Measurements from ENCODE around the gene GAS6. TPM values are rescaled to one million over a fixed set of nuclear protein-coding genes. Genes with fewer than 3 reads are reported as not detected.

Gene GAS6
- polyA plus RNA-seq, 4 donors, result 42.7 to 136 (median 86.0) TPM

DNA sequence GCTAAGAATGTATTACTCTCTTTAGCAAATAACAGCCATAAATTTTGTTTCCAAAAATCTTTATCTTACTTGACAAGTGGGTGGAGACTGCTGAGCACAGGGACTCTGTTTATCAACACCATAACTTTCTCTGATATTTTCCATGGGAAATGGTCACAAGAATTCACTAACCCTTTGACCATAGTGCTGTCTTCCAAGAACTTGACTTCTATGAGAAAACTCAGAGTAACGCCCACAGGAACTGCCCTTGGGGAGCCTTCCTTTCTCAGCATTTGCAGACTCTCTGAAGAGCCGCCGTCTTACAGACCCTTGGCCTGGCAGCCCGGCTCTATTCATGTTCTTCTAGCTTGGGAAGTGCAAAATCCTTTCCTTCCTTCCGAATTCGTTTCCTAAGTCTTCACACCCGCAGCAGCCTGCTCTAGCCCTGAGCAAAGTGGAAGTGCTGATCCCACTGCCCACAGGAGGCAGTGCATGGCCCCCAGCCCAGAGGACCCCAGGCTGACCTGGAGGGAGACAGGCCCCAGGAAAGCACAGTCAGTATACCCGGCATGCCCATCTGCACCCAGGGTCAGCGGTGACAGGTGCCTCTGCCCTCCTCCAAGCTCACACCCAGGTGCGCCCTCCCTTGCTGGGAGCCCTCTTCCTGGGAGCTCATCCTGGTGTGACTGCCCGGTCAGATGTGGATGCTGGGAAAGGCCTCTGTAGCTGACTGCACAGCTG is 10.2 kb downstream of the GAS6 start:
- Histone ChIP-seq H3K27me3 (ENCODE audit: control insufficient read depth in 3 of 3, insufficient read depth in 3 of 3, low read length in 3 of 3) (no peaks in the 10 kb centered on the region), H3K4me1 (ENCODE audit: control insufficient read depth in 3 of 3, insufficient read depth in 2 of 3, low read depth in 1 of 3, low read length in 2 of 3) (peaks cover 19 to 50% (median 29%) of the 10 kb centered on the region in 3 donors), H3K4me3 (ENCODE audit: low read depth in 1 of 3, low read length in 3 of 3) (no peak overlapping the region), H3K36me3 (ENCODE audit: control insufficient read depth in 3 of 3, insufficient read depth in 2 of 3, low read depth in 1 of 3, low read length in 3 of 3) (peaks cover 0 to 25% (median 0%) of the 10 kb centered on the region in 3 donors), H3K27ac (ENCODE audit: low read depth in 1 of 3, low read length in 2 of 3) (peak overlapping the region in 2 of 3 donors; percentile 24 to 25), H3K9me3 (ENCODE audit: control insufficient read depth in 2 of 2, insufficient read depth in 1 of 2, low read depth in 1 of 2, low read length in 1 of 2) (no peaks in the 10 kb centered on the region)
- no peak for FAIRE-seq
- WGBS, 3 donors, result 14 to 37% (median 34%) methylated on average over 11 of the region's 11 CpGs
- DNase-seq, result peak in 1 of 2 donors; percentile 37

DNA sequence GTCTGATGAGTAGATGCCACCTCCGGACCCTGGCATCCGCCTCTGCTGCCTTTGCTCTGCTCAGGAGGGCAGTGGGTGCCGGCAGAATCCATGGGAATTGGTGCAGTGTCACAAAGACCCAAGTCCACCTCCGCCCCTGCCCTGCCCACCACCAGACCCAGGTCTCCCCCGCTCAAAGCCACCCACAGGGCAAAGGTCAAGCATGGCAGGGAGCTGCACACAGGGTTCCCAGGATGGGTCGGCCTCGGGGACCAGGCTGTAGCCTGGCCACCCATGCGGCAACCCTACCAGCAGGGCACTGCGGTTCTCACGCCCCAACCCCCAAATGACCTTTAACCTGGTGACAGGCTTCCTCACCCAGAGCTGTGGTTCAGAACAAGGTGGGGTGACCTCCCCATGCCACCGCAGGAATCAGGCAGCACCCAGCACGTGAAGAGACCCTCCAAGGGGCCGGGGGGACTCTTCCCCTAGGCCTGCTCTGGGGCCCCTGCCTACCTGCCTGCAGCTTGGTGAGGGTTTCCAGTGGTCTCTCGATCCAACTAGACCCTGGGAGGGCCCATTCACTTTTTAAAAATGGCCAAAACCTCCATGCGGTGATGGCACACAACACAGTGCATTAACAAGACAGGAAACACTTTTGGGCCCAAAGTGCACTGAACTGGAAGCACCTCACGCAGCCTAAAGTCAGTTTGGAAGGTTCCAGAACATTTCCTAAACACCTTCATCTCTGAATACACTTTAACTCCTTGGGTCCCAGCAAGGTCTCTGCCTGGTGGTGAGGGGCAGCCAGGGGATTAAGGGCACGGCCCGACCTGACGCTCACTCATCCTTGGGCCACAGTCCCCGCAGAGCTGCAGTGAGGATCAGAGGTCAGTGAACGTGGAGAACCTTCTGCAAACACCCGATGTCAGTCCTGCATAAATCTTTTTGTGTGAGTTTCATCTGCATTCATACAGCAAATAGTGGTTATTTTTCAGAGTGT is 11.0 kb downstream of the GAS6 start:
- H3K4me1 ChIP-seq (ENCODE audit: control insufficient read depth in 3 of 3, insufficient read depth in 2 of 3, low read depth in 1 of 3, low read length in 2 of 3), result peaks cover 20 to 54% (median 29%) of the 10 kb centered on the region in 3 donors
- peaks cover 0 to 23% (median 0%) of the 10 kb centered on the region in 3 donors for H3K36me3 ChIP-seq (ENCODE audit: control insufficient read depth in 3 of 3, insufficient read depth in 2 of 3, low read depth in 1 of 3, low read length in 3 of 3)
- H3K9me3 ChIP-seq (ENCODE audit: control insufficient read depth in 2 of 2, insufficient read depth in 1 of 2, low read depth in 1 of 2, low read length in 1 of 2), result no peaks in the 10 kb centered on the region
- WGBS, 3 donors, result 28 to 64% (median 42%) methylated on average over 22 of the region's 22 CpGs
- FAIRE-seq, result no peak
- DNase-seq, result peak; percentile 20 to 63
- no peak overlapping the region for H3K4me3 ChIP-seq (ENCODE audit: low read depth in 1 of 3, low read length in 3 of 3)
- H3K27ac ChIP-seq (ENCODE audit: low read depth in 1 of 3, low read length in 2 of 3), result peak overlapping the region; percentile 3 to 46 (median 25)
- H3K27me3 ChIP-seq (ENCODE audit: control insufficient read depth in 3 of 3, insufficient read depth in 3 of 3, low read length in 3 of 3), result no peaks in the 10 kb centered on the region

DNA sequence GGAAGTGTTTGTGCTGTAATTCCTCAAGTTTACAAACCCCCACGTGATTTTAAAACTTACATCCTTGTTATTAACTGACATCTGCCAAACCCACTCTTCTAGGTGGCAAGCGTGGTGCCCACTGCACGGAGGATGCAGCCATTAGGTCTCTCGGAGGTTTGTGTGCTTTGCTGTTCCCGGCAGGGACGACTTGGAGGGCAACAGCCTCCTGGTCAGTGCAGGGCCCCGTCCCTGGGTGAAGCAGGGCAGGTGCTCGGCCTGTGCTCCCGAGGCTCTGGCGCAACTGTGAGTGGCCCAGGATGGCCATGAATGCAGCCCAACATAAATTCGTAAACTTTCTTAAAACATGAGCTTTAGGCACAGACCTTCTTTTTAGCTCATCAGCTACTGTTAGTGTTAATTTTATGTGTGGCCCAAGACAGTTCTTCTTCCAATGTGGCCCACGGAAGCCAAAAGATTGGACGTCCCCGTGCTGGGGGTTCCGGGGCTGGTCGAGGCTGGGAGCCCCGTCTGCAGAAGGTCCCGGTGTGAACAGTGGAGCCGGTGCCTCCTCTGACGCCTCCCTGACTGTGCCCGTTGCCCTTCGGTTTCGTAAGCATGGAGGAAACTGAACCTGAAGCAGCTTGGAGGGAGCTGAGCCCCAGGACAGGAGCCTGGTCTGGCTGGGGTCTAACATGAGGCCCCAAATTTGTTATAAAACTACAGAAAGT is 11.9 kb downstream of the GAS6 start:
- H3K27ac ChIP-seq (ENCODE audit: low read depth in 1 of 3, low read length in 2 of 3), result peak overlapping the region in 1 of 3 donors; percentile 22
- FAIRE-seq, result no peak
- H3K4me1 ChIP-seq (ENCODE audit: control insufficient read depth in 3 of 3, insufficient read depth in 2 of 3, low read depth in 1 of 3, low read length in 2 of 3), result peaks cover 20 to 49% (median 29%) of the 10 kb centered on the region in 3 donors
- no peak overlapping the region for H3K4me3 ChIP-seq (ENCODE audit: low read depth in 1 of 3, low read length in 3 of 3)
- DNase-seq, result peak in 1 of 2 donors; percentile 70
- 43 to 74% (median 57%) methylated on average over 23 of the region's 23 CpGs for WGBS, 3 donors
- peaks cover 0 to 24% (median 0%) of the 10 kb centered on the region in 3 donors for H3K36me3 ChIP-seq (ENCODE audit: control insufficient read depth in 3 of 3, insufficient read depth in 2 of 3, low read depth in 1 of 3, low read length in 3 of 3)
- H3K9me3 ChIP-seq (ENCODE audit: control insufficient read depth in 2 of 2, insufficient read depth in 1 of 2, low read depth in 1 of 2, low read length in 1 of 2), result no peaks in the 10 kb centered on the region
- H3K27me3 ChIP-seq (ENCODE audit: control insufficient read depth in 3 of 3, insufficient read depth in 3 of 3, low read length in 3 of 3), result no peaks in the 10 kb centered on the region

DNA sequence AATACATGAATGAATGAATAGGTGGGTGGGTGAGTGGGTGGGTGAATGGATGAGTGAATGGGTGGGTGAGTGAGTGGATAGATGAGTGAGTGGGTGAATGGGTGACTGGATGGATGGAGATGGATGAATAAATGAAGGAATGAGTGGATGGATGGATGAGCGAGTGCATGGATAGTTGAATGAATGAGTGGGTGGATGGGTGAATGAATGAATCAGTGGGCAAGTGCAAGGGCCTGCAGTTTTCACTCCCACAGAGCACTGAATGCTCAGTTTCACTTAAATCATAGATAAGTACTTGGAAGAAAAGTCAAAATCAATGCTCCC is 12.4 kb downstream of the GAS6 start:
- no peaks in the 10 kb centered on the region for H3K27me3 ChIP-seq (ENCODE audit: control insufficient read depth in 3 of 3, insufficient read depth in 3 of 3, low read length in 3 of 3)
- FAIRE-seq, result no peak
- no peak for DNase-seq
- H3K9me3 ChIP-seq (ENCODE audit: control insufficient read depth in 2 of 2, insufficient read depth in 1 of 2, low read depth in 1 of 2, low read length in 1 of 2), result no peaks in the 10 kb centered on the region
- peaks cover 20 to 49% (median 26%) of the 10 kb centered on the region in 3 donors for H3K4me1 ChIP-seq (ENCODE audit: control insufficient read depth in 3 of 3, insufficient read depth in 2 of 3, low read depth in 1 of 3, low read length in 2 of 3)
- no peak overlapping the region for H3K4me3 ChIP-seq (ENCODE audit: low read depth in 1 of 3, low read length in 3 of 3)
- WGBS, 3 donors, result 94 to 96% (median 95%) methylated on average over 1 of the region's 1 CpG
- no peak overlapping the region for H3K27ac ChIP-seq (ENCODE audit: low read depth in 1 of 3, low read length in 2 of 3)
- H3K36me3 ChIP-seq (ENCODE audit: control insufficient read depth in 3 of 3, insufficient read depth in 2 of 3, low read depth in 1 of 3, low read length in 3 of 3), result peaks cover 0 to 28% (median 0%) of the 10 kb centered on the region in 3 donors

DNA sequence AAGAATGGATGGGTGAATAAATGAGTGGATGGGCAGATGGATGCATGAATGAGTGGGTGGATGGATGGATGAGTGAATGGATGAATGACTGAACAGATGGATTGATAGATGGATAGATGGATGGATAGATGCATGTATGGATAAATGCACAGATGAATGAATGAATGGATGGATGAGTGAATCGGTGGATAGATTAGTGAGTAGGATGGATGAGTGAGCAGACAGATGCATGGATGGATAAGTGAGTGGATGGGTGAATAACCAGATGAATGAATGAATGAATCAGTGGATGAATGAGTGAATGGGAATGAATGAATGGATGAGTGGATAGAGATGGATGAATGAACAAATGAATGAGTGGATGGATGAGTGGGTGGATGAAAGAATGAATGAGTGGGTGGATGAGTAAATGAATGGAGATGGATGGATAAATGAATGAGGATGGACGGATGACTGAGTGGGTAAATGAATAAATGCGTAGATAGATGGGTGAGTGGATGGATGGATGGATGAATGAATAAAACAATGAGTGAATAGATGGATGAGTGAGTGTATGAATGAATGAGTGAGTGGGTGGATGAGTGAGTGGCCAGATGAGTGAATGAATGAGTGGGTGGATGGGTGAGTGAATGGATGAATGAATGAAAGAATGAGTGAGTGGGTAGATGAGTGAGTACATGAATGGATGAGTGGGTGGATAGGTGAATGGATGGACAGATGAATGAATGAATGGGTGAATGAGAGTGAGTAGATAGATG is 13.0 kb downstream of the GAS6 start:
- peaks cover 0 to 29% (median 0%) of the 10 kb centered on the region in 3 donors for H3K36me3 ChIP-seq (ENCODE audit: control insufficient read depth in 3 of 3, insufficient read depth in 2 of 3, low read depth in 1 of 3, low read length in 3 of 3)
- no peak for FAIRE-seq
- H3K4me1 ChIP-seq (ENCODE audit: control insufficient read depth in 3 of 3, insufficient read depth in 2 of 3, low read depth in 1 of 3, low read length in 2 of 3), result peaks cover 16 to 49% (median 22%) of the 10 kb centered on the region in 3 donors
- no peak for DNase-seq
- WGBS, 3 donors, result 97 to 99% (median 97%) methylated on average over 3 of the region's 3 CpGs
- H3K27ac ChIP-seq (ENCODE audit: low read depth in 1 of 3, low read length in 2 of 3), result no peak overlapping the region
- no peak overlapping the region for H3K4me3 ChIP-seq (ENCODE audit: low read depth in 1 of 3, low read length in 3 of 3)
- H3K9me3 ChIP-seq (ENCODE audit: control insufficient read depth in 2 of 2, insufficient read depth in 1 of 2, low read depth in 1 of 2, low read length in 1 of 2), result no peaks in the 10 kb centered on the region
- no peaks in the 10 kb centered on the region for H3K27me3 ChIP-seq (ENCODE audit: control insufficient read depth in 3 of 3, insufficient read depth in 3 of 3, low read length in 3 of 3)

DNA sequence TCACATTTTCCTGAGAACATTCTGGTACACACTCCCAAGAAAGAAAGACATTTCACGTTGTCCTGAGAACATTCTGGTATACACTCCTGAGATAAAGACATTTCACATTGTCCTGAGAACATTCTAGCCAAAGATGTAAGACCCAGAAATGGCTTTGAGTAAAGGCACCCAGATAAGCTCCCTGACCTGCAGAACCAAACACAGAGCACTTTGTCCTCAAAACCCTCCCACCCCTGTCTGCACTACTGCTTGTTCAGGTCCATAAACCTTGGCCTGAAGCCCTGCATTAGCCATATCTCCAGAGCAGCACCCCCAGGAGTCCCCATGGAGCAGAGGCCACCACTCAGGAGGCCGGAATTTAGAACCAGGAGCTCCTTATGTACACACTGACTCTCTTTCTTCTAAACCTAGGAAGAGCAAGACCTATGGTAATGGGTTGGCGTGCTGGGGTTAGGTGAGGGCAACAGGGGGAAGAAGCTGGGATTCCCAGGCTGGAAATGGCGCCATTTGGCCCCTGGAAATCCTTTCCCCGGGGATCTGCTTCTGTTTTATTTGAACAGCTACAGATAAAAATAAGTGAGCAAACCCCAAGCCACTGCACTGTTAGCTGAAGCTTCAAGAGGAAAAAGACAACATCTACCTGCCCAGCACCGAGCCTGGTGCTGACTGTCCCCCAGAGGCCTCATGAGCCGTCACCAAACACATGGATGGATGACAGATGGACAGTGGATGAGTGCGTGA is 13.7 kb downstream of the GAS6 start:
- FAIRE-seq (no peak), DNase-seq (peak; percentile 24 to 65)
- Histone ChIP-seq H3K4me3 (ENCODE audit: low read depth in 1 of 3, low read length in 3 of 3) (no peak overlapping the region), H3K4me1 (ENCODE audit: control insufficient read depth in 3 of 3, insufficient read depth in 2 of 3, low read depth in 1 of 3, low read length in 2 of 3) (peaks cover 14 to 47% (median 19%) of the 10 kb centered on the region in 3 donors), H3K36me3 (ENCODE audit: control insufficient read depth in 3 of 3, insufficient read depth in 2 of 3, low read depth in 1 of 3, low read length in 3 of 3) (peaks cover 0 to 28% (median 0%) of the 10 kb centered on the region in 3 donors), H3K27me3 (ENCODE audit: control insufficient read depth in 3 of 3, insufficient read depth in 3 of 3, low read length in 3 of 3) (no peaks in the 10 kb centered on the region), H3K27ac (ENCODE audit: low read depth in 1 of 3, low read length in 2 of 3) (no peak overlapping the region), H3K9me3 (ENCODE audit: control insufficient read depth in 2 of 2, insufficient read depth in 1 of 2, low read depth in 1 of 2, low read length in 1 of 2) (no peaks in the 10 kb centered on the region)
- 64 to 81% (median 67%) methylated on average over 8 of the region's 8 CpGs for WGBS, 3 donors

DNA sequence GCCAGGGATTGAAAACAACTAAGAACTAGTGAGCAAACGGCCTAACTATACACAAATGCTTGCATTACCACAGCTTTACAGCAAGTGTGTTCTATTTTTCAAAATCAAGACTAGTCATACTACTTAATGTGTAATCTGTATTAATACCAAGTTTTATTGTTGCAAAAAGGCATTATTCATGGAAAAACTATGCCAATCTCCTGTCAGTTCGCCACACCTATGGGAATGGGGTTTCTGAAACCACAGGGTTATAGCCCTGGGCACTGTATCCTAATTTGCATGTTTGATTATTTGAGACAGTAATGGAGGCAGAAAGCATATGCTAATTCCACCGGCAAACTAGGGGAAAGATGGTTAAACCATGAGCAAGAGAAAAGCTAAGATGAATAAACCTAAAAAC is 14.3 kb downstream of the GAS6 start:
- FAIRE-seq (no peak), DNase-seq (no peak)
- Histone ChIP-seq H3K27me3 (ENCODE audit: control insufficient read depth in 3 of 3, insufficient read depth in 3 of 3, low read length in 3 of 3) (no peaks in the 10 kb centered on the region), H3K36me3 (ENCODE audit: control insufficient read depth in 3 of 3, insufficient read depth in 2 of 3, low read depth in 1 of 3, low read length in 3 of 3) (peaks cover 0 to 32% (median 0%) of the 10 kb centered on the region in 3 donors), H3K4me3 (ENCODE audit: low read depth in 1 of 3, low read length in 3 of 3) (no peak overlapping the region), H3K9me3 (ENCODE audit: control insufficient read depth in 2 of 2, insufficient read depth in 1 of 2, low read depth in 1 of 2, low read length in 1 of 2) (no peaks in the 10 kb centered on the region), H3K4me1 (ENCODE audit: control insufficient read depth in 3 of 3, insufficient read depth in 2 of 3, low read depth in 1 of 3, low read length in 2 of 3) (peaks cover 14 to 42% (median 19%) of the 10 kb centered on the region in 3 donors), H3K27ac (ENCODE audit: low read depth in 1 of 3, low read length in 2 of 3) (no peak overlapping the region)
- WGBS, 3 donors, result 27 to 73% (median 51%) methylated on average over 3 of the region's 3 CpGs

Data from small intestine (tissue), 7 donors.